ENCODE measurements around the gene GALNT18.

- TF ChIP-seq CTCF (conservative IDR thresholded peaks at IDR 0.05) (no peak), ZFX (IDR thresholded peaks at IDR 0.05) (no peak)
These were observed 40.3 kb downstream of the GALNT18 start for GRCh38 chr11:11581481-11581880.
